GM12892 (cell line): ENCODE results near the gene PARD3.

Source experiments
- POLR2A ChIP-seq: IDR thresholded peaks from 2 replicates; pipeline ENCODE4 v1.6.1; 2011; ENCODE audit warnings: low read depth, low read length, control low read depth
- POLR2AphosphoS5 ChIP-seq: IDR thresholded peaks from 2 replicates; pipeline ENCODE4 v1.6.1; 2011; ENCODE audit warnings: low read depth, low read length, control low read depth
- TAF1 ChIP-seq: IDR thresholded peaks from 2 replicates; pipeline ENCODE4 v1.6.1; 2011; ENCODE audit warnings: low read depth, mild to moderate bottlenecking, control low read depth, low read length, borderline replicate concordance

DNA sequence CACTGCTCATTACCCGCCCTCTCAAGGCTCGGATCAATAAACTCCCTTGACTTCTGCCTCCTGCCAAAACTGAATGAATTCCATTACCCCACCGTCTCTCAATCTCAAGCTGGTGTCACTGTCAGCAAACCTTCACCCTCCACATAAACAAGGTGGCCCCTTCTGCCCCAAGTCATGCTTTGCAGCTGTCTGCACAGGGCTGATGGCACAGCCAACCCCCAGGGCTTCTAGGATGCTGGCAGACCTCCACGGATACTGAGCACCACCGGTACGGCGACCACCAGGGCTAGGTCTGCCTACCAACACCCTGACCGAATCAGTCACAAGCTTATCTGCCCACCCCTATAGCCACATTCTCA lies 46.1 kb downstream of the PARD3 start:
- no peak for TF ChIP-seq POLR2AphosphoS5
- no peak for TF ChIP-seq TAF1
- no peak for TF ChIP-seq POLR2A
